Neutrophil (primary cell): Measurements from ENCODE around the gene ZNF316.

ENCODE experiments used
- H3K27ac ChIP-seq: fragments of 200-600 bp; sonication (generic); 2 replicates; pipeline ENCODE4 v1.5.1; 2016; ENCODE audit warnings: mild to moderate bottlenecking, moderate library complexity
- H3K27me3 ChIP-seq: fragments of 200-600 bp; sonication (generic); 2 replicates; pipeline ENCODE4 v1.6.0; 2016; ENCODE audit warnings: mild to moderate bottlenecking
- H3K36me3 ChIP-seq: fragments of 200-600 bp; sonication (generic); 2 replicates; pipeline ENCODE4 v1.5.1; 2017
- H3K4me1 ChIP-seq, 2 experiments: fragments of 200-600 bp in 1 of 2; sonication (generic) in 1 of 2; 1 replicate in 1 of 2; 2 replicates in 1 of 2; pipeline versions ENCODE4 v1.5.1 to v1.6.1; 2013 to 2016; ENCODE audit warnings: low read depth in 1 of 2, low read length in 1 of 2, mild to moderate bottlenecking in 1 of 2, moderate library complexity in 1 of 2; ENCODE audit not compliant: control insufficient read depth in 1 of 2, insufficient read depth in 1 of 2
- H3K4me3 ChIP-seq, 2 experiments: fragments of 200-600 bp in 1 of 2; sonication (generic) in 1 of 2; 1 replicate in 1 of 2; 2 replicates in 1 of 2; pipeline ENCODE4 v1.5.1; 2013 to 2016; ENCODE audit warnings: low read depth in 1 of 2, low read length in 1 of 2, mild to moderate bottlenecking in 1 of 2, moderate library complexity in 1 of 2
- H3K9me3 ChIP-seq: fragments of 200-600 bp; sonication (generic); 2 replicates; pipeline ENCODE4 v1.5.1; 2016
- CTCF ChIP-seq: fragments of 200-600 bp; sonication (generic); IDR thresholded peaks from 2 replicates; pipeline ENCODE4 v1.5.1; 2016; ENCODE audit warnings: antibody characterized with exemption

Gene ZNF316

GRCh38 chr7:6608794-6609193, 28.3 kb upstream of the ZNF316 start:
- TF ChIP-seq CTCF, result no peak
- no peak overlapping the region for H3K27ac ChIP-seq

GRCh38 chr7:6612819-6613218, 24.3 kb upstream of the ZNF316 start:
- peaks cover 16% of the 10 kb centered on the region for H3K36me3 ChIP-seq
- H3K27ac ChIP-seq, result no peak overlapping the region
- H3K4me3 ChIP-seq, result no peak overlapping the region
- no peak for TF ChIP-seq CTCF
- H3K9me3 ChIP-seq, result no peaks in the 10 kb centered on the region
- peaks cover 58% of the 10 kb centered on the region for H3K27me3 ChIP-seq
- H3K4me1 ChIP-seq, result peaks cover 4 to 8% of the 10 kb centered on the region in 2 experiments

More at GRCh38 chr7:6608794-6609193, 28.3 kb upstream of the ZNF316 start:
- H3K9me3 ChIP-seq, result no peaks in the 10 kb centered on the region
- peaks cover 54% of the 10 kb centered on the region for H3K36me3 ChIP-seq
- no peaks in the 10 kb centered on the region for H3K4me1 ChIP-seq
- H3K27me3 ChIP-seq, result peaks cover 19% of the 10 kb centered on the region
- H3K4me3 ChIP-seq, result no peak overlapping the region

- TF ChIP-seq CTCF, result no peak
- Histone ChIP-seq H3K4me1 (peaks cover 4 to 8% of the 10 kb centered on the region in 2 experiments), H3K36me3 (peaks cover 8% of the 10 kb centered on the region), H3K4me3 (no peak overlapping the region), H3K9me3 (no peaks in the 10 kb centered on the region), H3K27ac (no peak overlapping the region), H3K27me3 (peaks cover 67% of the 10 kb centered on the region)
Measured at GRCh38 chr7:6613706-6614105, 23.4 kb upstream of the ZNF316 start.

- TF ChIP-seq CTCF, result no peak
- no peak within 1 kb of the TSS for H3K27ac ChIP-seq
- no peaks in the 10 kb centered on the region for H3K36me3 ChIP-seq
- H3K4me3 ChIP-seq, result peak within 1 kb of the TSS in 1 of 2 experiments; percentile 12
- H3K27me3 ChIP-seq, result peaks cover 67% of the 10 kb centered on the region
- H3K4me1 ChIP-seq, result peaks cover 4 to 8% of the 10 kb centered on the region in 2 experiments
- no peaks in the 10 kb centered on the region for H3K9me3 ChIP-seq
Measured at GRCh38 chr7:6614953-6615722, 22.0 kb upstream of the ZNF316 start, which contains the start of gene ZNF853. Gene ZNF853 (plus strand): TSS chr7:6615610. CDS start chr7:6616175, 565 bp downstream.

- H3K4me1 ChIP-seq, result peaks cover 4 to 8% of the 10 kb centered on the region in 2 experiments
- H3K36me3 ChIP-seq, result no peaks in the 10 kb centered on the region
- TF ChIP-seq CTCF, result no peak
- H3K9me3 ChIP-seq, result no peaks in the 10 kb centered on the region
- H3K27ac ChIP-seq, result no peak overlapping the region
- peaks cover 67% of the 10 kb centered on the region for H3K27me3 ChIP-seq
- peak overlapping the region in 1 of 2 experiments; percentile 12 for H3K4me3 ChIP-seq
Measured at GRCh38 chr7:6615723-6616555, 21.2 kb upstream of the ZNF316 start.
